Measurements from ENCODE around the gene N4BP3.

Gene N4BP3

GRCh38 chr5:178120607-178121357 lies 7.5 kb downstream of the N4BP3 start:
- no peaks in the 10 kb centered on the region for H3K9me3 ChIP-seq (ENCODE audit: insufficient read depth, low read length)
- H4K20me1 ChIP-seq (ENCODE audit: low read depth, low read length), result no peaks in the 10 kb centered on the region
- TF ChIP-seq, protein P1, sequence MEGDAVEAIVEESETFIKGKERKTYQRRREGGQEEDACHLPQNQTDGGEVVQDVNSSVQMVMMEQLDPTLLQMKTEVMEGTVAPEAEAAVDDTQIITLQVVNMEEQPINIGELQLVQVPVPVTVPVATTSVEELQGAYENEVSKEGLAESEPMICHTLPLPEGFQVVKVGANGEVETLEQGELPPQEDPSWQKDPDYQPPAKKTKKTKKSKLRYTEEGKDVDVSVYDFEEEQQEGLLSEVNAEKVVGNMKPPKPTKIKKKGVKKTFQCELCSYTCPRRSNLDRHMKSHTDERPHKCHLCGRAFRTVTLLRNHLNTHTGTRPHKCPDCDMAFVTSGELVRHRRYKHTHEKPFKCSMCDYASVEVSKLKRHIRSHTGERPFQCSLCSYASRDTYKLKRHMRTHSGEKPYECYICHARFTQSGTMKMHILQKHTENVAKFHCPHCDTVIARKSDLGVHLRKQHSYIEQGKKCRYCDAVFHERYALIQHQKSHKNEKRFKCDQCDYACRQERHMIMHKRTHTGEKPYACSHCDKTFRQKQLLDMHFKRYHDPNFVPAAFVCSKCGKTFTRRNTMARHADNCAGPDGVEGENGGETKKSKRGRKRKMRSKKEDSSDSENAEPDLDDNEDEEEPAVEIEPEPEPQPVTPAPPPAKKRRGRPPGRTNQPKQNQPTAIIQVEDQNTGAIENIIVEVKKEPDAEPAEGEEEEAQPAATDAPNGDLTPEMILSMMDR (IDR thresholded peaks at IDR 0.05; ENCODE audit: insufficient read depth, low read length, poor library complexity, severe bottlenecking), result peak; percentile 57
- TF ChIP-seq EZH2phosphoT487 (conservative IDR thresholded peaks at IDR 0.05; ENCODE audit: low read length), result no peak
- no peak overlapping the region for H3K4me3 ChIP-seq (ENCODE audit: insufficient read depth, low read length, poor library complexity, severe bottlenecking)
- H2AFZ ChIP-seq (ENCODE audit: low read depth, low read length, severe bottlenecking), result no peak overlapping the region
- peak overlapping the region; percentile 42 for H3K4me2 ChIP-seq (ENCODE audit: low read depth, low read length, poor library complexity, severe bottlenecking)
- H3K9ac ChIP-seq (ENCODE audit: low read length), result peak overlapping the region; percentile 47
- H3F3A ChIP-seq (ENCODE audit: insufficient read depth), result peaks cover 50% of the 10 kb centered on the region
- peaks cover 30% of the 10 kb centered on the region for H3K79me2 ChIP-seq (ENCODE audit: insufficient read depth, low read length)
- H3K27ac ChIP-seq (ENCODE audit: low read depth, low read length), result peak overlapping the region; percentile 94
- H3K36me3 ChIP-seq (ENCODE audit: low read length), result no peaks in the 10 kb centered on the region
- no peaks in the 10 kb centered on the region for H3K27me3 ChIP-seq (ENCODE audit: low read length)
- H3K9me2 ChIP-seq (replicated peaks; ENCODE audit: insufficient read depth, low read length), result no peaks in the 10 kb centered on the region

- H3F3A ChIP-seq (ENCODE audit: insufficient read depth), result peaks cover 48% of the 10 kb centered on the region
- no peaks in the 10 kb centered on the region for H3K36me3 ChIP-seq (ENCODE audit: low read length)
- no peaks in the 10 kb centered on the region for H3K27me3 ChIP-seq (ENCODE audit: low read length)
- peak overlapping the region; percentile 47 for H3K9ac ChIP-seq (ENCODE audit: low read length)
- peak overlapping the region; percentile 42 for H3K4me2 ChIP-seq (ENCODE audit: low read depth, low read length, poor library complexity, severe bottlenecking)
- H4K20me1 ChIP-seq (ENCODE audit: low read depth, low read length), result no peaks in the 10 kb centered on the region
- peaks cover 26% of the 10 kb centered on the region for H3K79me2 ChIP-seq (ENCODE audit: insufficient read depth, low read length)
- H3K9me2 ChIP-seq (replicated peaks; ENCODE audit: insufficient read depth, low read length), result no peaks in the 10 kb centered on the region
- H2AFZ ChIP-seq (ENCODE audit: low read depth, low read length, severe bottlenecking), result no peak overlapping the region
- H3K9me3 ChIP-seq (ENCODE audit: insufficient read depth, low read length), result no peaks in the 10 kb centered on the region
- no peak overlapping the region for H3K4me3 ChIP-seq (ENCODE audit: insufficient read depth, low read length, poor library complexity, severe bottlenecking)
- peak overlapping the region; percentile 94 for H3K27ac ChIP-seq (ENCODE audit: low read depth, low read length)
- no peak for TF ChIP-seq EZH2phosphoT487 (conservative IDR thresholded peaks at IDR 0.05; ENCODE audit: low read length)
- TF ChIP-seq, protein P1 (IDR thresholded peaks at IDR 0.05; ENCODE audit: insufficient read depth, low read length, poor library complexity, severe bottlenecking), result no peak
Measured at GRCh38 chr5:178121391-178122276, 8.3 kb downstream of the N4BP3 start.

DNA sequence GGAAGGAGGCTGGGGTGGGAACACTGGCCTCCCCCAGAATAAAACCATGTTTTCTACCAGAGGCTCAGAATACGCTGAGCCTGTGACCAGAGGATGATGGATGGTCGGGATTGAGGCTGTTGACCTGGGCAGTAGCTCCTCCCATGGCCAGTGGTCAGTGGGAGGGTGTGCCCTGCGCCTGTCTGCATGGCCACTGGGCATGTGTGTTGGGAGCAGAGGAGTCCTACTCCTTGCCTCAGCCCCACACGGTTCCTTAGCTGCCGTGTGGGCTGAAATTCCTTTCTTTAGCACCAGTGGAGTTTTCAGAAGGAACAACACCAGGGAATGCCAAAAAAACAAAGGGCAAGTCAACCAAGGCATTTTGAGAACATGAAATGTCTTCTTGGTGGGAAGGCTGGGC lies 9.0 kb downstream of the N4BP3 start:
- Histone ChIP-seq H3K36me3 (ENCODE audit: low read length) (no peaks in the 10 kb centered on the region), H3K4me2 (ENCODE audit: low read depth, low read length, poor library complexity, severe bottlenecking) (no peak overlapping the region), H3K9ac (ENCODE audit: low read length) (0 out of 2 replicates have a peak overlapping the region, but pooled peaks have one; percentile 47)

More for the DNA sequence above, 9.0 kb downstream of the N4BP3 start:
- no peaks in the 10 kb centered on the region for H3K27me3 ChIP-seq (ENCODE audit: low read length)
- H3K4me3 ChIP-seq (ENCODE audit: insufficient read depth, low read length, poor library complexity, severe bottlenecking), result no peak overlapping the region
- no peaks in the 10 kb centered on the region for H4K20me1 ChIP-seq (ENCODE audit: low read depth, low read length)
- peaks cover 47% of the 10 kb centered on the region for H3F3A ChIP-seq (ENCODE audit: insufficient read depth)
- H2AFZ ChIP-seq (ENCODE audit: low read depth, low read length, severe bottlenecking), result no peak overlapping the region
- no peaks in the 10 kb centered on the region for H3K9me3 ChIP-seq (ENCODE audit: insufficient read depth, low read length)
- H3K79me2 ChIP-seq (ENCODE audit: insufficient read depth, low read length), result peaks cover 20% of the 10 kb centered on the region
- H3K9me2 ChIP-seq (replicated peaks; ENCODE audit: insufficient read depth, low read length), result no peaks in the 10 kb centered on the region
- H3K27ac ChIP-seq (ENCODE audit: low read depth, low read length), result peak overlapping the region; percentile 94; the same call in 1 of the 2 replicates
- no peak for TF ChIP-seq EZH2phosphoT487 (conservative IDR thresholded peaks at IDR 0.05; ENCODE audit: low read length)
- TF ChIP-seq, protein P1 (IDR thresholded peaks at IDR 0.05; ENCODE audit: insufficient read depth, low read length, poor library complexity, severe bottlenecking), result no peak

Measured in SU-DHL-6 (cell line).